ENCODE data around the gene SNX18. TPM values are rescaled to one million over a fixed set of nuclear protein-coding genes. Genes with fewer than 3 reads are reported as not detected.

The SNX18 gene
- total RNA-seq, 1 donor from 2014 or later, result 17.2 TPM

- H3K9me3 Mint-ChIP-seq, result no peaks in the 10 kb centered on the region
- no peaks in the 10 kb centered on the region for H3K27me3 Mint-ChIP-seq (ENCODE audit: low read depth)
- no peak overlapping the region for H3K4me3 Mint-ChIP-seq
- no peak for TF ChIP-seq CTCF (IDR thresholded peaks at IDR 0.05; ENCODE audit: unreplicated experiment)
- no peak for DNase-seq (ENCODE audit: low spot score in 2 of 2, unreplicated experiment in 2 of 2)
- H3K27ac Mint-ChIP-seq, result no peak overlapping the region
- H3K36me3 Mint-ChIP-seq, result peaks cover 5% of the 10 kb centered on the region
- peaks cover 5% of the 10 kb centered on the region for H3K4me1 Mint-ChIP-seq
These were observed 26.5 kb downstream of the SNX18 start for GRCh38 chr5:54544044-54544443.

- no peak for TF ChIP-seq CTCF (IDR thresholded peaks at IDR 0.05; ENCODE audit: unreplicated experiment)
- H3K27me3 Mint-ChIP-seq (ENCODE audit: low read depth), result no peaks in the 10 kb centered on the region
- H3K4me3 Mint-ChIP-seq, result no peak overlapping the region
- peaks cover 5% of the 10 kb centered on the region for H3K4me1 Mint-ChIP-seq
- peaks cover 2% of the 10 kb centered on the region for H3K36me3 Mint-ChIP-seq
- no peaks in the 10 kb centered on the region for H3K9me3 Mint-ChIP-seq
- no peak for DNase-seq (ENCODE audit: low spot score in 2 of 2, unreplicated experiment in 2 of 2)
- H3K27ac Mint-ChIP-seq, result no peak overlapping the region
These were observed 28.2 kb downstream of the SNX18 start for GRCh38 chr5:54545796-54546195.

- H3K27me3 Mint-ChIP-seq (ENCODE audit: low read depth), result no peaks in the 10 kb centered on the region
- H3K36me3 Mint-ChIP-seq, result peaks cover 6% of the 10 kb centered on the region
- DNase-seq (ENCODE audit: low spot score in 2 of 2, unreplicated experiment in 2 of 2), result no peak
- no peak overlapping the region for H3K27ac Mint-ChIP-seq
- no peak overlapping the region for H3K4me3 Mint-ChIP-seq
- no peaks in the 10 kb centered on the region for H3K9me3 Mint-ChIP-seq
- no peak for TF ChIP-seq CTCF (IDR thresholded peaks at IDR 0.05; ENCODE audit: unreplicated experiment)
- H3K4me1 Mint-ChIP-seq, result peaks cover 5% of the 10 kb centered on the region
These were observed 30.2 kb downstream of the SNX18 start for GRCh38 chr5:54547711-54548250.

- Mint-ChIP-seq H3K4me3 (no peak overlapping the region), H3K4me1 (peaks cover 5% of the 10 kb centered on the region), H3K27me3 (ENCODE audit: low read depth) (no peaks in the 10 kb centered on the region), H3K36me3 (peaks cover 4% of the 10 kb centered on the region), H3K27ac (no peak overlapping the region), H3K9me3 (no peaks in the 10 kb centered on the region)
- DNase-seq (ENCODE audit: low spot score in 2 of 2, unreplicated experiment in 2 of 2), result no peak
- no peak for TF ChIP-seq CTCF (IDR thresholded peaks at IDR 0.05; ENCODE audit: unreplicated experiment)
These were observed 31.0 kb downstream of the SNX18 start for GRCh38 chr5:54548565-54548964.

GRCh38 chr5:54551292-54551691, 33.7 kb downstream of the SNX18 start:
- H3K27ac Mint-ChIP-seq, result no peak overlapping the region
- H3K4me3 Mint-ChIP-seq, result no peak overlapping the region
- H3K9me3 Mint-ChIP-seq, result no peaks in the 10 kb centered on the region
- TF ChIP-seq CTCF (IDR thresholded peaks at IDR 0.05; ENCODE audit: unreplicated experiment), result no peak
- DNase-seq (ENCODE audit: low spot score in 2 of 2, unreplicated experiment in 2 of 2), result no peak
- H3K4me1 Mint-ChIP-seq, result no peaks in the 10 kb centered on the region
- H3K27me3 Mint-ChIP-seq (ENCODE audit: low read depth), result no peaks in the 10 kb centered on the region
- peaks cover 4% of the 10 kb centered on the region for H3K36me3 Mint-ChIP-seq

- H3K4me1 Mint-ChIP-seq, result no peaks in the 10 kb centered on the region
- H3K27me3 Mint-ChIP-seq (ENCODE audit: low read depth), result no peaks in the 10 kb centered on the region
- no peak overlapping the region for H3K27ac Mint-ChIP-seq
These were observed 34.4 kb downstream of the SNX18 start for GRCh38 chr5:54551926-54552325.

More at GRCh38 chr5:54551926-54552325, 34.4 kb downstream of the SNX18 start:
- no peak for DNase-seq (ENCODE audit: low spot score in 2 of 2, unreplicated experiment in 2 of 2)
- Mint-ChIP-seq H3K9me3 (no peaks in the 10 kb centered on the region), H3K4me3 (no peak overlapping the region), H3K36me3 (peaks cover 4% of the 10 kb centered on the region)
- no peak for TF ChIP-seq CTCF (IDR thresholded peaks at IDR 0.05; ENCODE audit: unreplicated experiment)

Measured in mesothelial cell of epicardium (in vitro differentiated cells).